Measurements from ENCODE around the gene NMU.
A peak's percentile ranks its signal among the peaks of the same experiment; 100 is the strongest.

NMU gene

DNA sequence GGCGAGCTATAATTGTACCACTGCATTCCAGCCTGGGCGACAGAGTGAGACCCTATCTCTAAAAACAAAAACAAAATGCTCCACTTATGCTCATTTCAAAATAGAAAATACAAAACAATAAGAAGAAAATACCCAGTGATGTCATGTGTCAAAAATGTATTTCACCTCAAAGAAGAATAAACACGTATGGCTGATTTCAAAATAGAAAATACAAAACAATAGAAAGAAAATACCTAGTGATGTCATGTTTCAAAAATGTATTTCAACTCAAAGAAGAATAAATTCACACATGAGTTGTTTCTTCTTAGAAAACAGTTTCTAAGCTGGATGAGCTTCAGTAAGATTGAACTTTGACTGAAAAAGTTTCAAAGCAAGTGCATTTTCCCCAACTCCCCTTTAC lies 23.8 kb downstream of the NMU start:
- TF ChIP-seq, protein P1, sequence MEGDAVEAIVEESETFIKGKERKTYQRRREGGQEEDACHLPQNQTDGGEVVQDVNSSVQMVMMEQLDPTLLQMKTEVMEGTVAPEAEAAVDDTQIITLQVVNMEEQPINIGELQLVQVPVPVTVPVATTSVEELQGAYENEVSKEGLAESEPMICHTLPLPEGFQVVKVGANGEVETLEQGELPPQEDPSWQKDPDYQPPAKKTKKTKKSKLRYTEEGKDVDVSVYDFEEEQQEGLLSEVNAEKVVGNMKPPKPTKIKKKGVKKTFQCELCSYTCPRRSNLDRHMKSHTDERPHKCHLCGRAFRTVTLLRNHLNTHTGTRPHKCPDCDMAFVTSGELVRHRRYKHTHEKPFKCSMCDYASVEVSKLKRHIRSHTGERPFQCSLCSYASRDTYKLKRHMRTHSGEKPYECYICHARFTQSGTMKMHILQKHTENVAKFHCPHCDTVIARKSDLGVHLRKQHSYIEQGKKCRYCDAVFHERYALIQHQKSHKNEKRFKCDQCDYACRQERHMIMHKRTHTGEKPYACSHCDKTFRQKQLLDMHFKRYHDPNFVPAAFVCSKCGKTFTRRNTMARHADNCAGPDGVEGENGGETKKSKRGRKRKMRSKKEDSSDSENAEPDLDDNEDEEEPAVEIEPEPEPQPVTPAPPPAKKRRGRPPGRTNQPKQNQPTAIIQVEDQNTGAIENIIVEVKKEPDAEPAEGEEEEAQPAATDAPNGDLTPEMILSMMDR (conservative IDR thresholded peaks at IDR 0.05; ENCODE audit: low read depth, low read length): no peak
- no peak overlapping the region for H3K4me3 ChIP-seq (ENCODE audit: low read depth, low read length)
- no peak for DNase-seq (ENCODE audit: low read depth)

DNA sequence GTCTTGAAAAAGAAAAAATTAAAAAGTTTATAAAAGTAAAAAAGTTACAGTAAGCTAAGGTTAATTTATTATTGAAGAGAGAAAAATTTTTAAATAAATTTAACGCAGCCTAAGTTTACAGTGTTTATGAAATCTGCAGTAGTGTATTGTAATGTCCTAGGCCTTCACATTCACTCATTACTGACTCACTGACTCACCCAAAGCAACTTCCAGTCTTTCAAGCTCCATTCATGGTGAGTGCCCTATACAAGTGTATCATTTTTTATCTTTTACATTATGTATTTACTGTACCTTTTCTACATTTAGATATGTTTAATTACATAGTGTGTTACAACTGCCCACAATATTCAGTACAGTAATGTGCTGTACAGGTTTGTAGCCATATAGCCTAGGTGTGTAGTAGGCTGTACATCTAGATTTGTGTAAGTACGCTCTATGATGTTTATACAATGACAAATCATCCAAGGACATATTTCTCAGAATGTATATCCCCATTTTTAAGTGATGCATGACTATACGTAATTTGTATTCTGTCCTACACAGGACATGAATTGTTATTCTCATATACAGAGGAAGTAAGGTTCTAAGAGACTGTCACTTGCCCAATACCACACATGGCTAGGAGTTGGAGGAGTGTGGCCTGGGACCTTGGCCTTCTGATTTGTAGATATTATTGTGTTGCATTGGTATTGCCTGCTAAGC lies 24.6 kb downstream of the NMU start:
- DNase-seq (ENCODE audit: low read depth): no peak
- TF ChIP-seq, protein P1 (conservative IDR thresholded peaks at IDR 0.05; ENCODE audit: low read depth, low read length): no peak
- no peak overlapping the region for H3K4me3 ChIP-seq (ENCODE audit: low read depth, low read length)

DNA sequence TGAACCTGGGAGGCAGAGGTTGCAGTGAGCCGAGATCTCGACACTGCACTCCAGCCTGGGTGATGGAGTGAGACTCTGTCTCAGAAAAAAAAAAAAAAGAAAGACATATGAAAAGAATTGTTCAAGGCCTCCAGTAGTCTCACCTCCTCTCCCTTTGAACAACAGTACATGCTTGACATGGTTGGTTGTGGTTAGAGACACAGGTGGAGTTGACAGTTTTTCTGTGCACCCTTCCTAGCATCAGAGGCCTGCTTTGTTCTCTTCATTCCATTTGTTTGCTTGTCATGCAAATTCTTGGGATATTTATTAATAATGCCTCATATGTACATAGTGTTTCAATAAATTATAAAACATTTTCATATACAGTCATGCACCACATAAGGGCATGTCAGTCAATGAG lies 25.7 kb downstream of the NMU start:
- no peak for DNase-seq (ENCODE audit: low read depth)
- no peak overlapping the region for H3K4me3 ChIP-seq (ENCODE audit: low read depth, low read length)
- TF ChIP-seq, protein P1 (conservative IDR thresholded peaks at IDR 0.05; ENCODE audit: low read depth, low read length): no peak

DNA sequence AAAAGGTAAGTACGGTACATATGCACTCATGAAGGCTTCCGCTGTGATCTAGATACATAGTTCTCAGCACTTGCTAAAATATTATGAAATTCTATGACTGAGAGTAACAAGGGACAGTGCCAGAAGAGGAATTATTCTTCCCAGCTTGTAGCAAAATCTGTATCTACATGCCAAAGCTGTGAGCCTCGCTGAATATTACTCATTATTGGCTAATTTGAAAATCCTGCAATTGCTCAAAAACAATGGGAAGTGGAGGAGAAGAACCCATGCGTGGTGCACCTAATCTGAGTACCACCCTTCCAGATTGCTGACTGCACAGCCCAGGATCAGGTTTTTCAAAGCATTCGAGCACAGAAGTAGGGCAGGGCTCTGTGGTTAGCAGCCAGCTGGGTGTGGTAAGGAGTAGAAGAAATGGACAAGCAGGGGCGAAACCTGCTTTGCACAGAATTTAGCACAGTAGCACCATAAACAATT lies 26.7 kb downstream of the NMU start:
- no peak overlapping the region for H3K4me3 ChIP-seq (ENCODE audit: low read depth, low read length)
- TF ChIP-seq, protein P1 (conservative IDR thresholded peaks at IDR 0.05; ENCODE audit: low read depth, low read length): no peak
- peak; percentile 3 for DNase-seq (ENCODE audit: low read depth)

DNA sequence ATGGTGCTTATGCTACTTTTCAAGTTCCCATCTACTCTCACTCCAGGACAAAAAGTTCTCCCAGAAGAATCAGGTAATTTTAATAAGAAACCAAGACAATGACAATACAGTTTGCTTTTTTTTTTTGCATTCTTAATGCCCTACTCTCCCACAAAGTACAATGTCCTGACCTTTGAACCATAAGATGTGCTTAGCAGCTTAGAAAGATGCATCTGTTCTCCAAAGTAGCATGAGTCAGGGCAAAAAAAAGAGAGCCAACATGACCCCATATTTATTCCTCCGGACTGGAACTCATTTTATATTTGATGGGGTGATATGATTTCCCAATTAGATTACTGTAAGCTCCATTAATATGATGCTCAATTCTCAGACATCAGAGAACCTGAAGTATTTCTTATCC lies 27.5 kb downstream of the NMU start:
- no peak for DNase-seq (ENCODE audit: low read depth)
- TF ChIP-seq, protein P1 (conservative IDR thresholded peaks at IDR 0.05; ENCODE audit: low read depth, low read length): no peak
- H3K4me3 ChIP-seq (ENCODE audit: low read depth, low read length): no peak overlapping the region

DNA sequence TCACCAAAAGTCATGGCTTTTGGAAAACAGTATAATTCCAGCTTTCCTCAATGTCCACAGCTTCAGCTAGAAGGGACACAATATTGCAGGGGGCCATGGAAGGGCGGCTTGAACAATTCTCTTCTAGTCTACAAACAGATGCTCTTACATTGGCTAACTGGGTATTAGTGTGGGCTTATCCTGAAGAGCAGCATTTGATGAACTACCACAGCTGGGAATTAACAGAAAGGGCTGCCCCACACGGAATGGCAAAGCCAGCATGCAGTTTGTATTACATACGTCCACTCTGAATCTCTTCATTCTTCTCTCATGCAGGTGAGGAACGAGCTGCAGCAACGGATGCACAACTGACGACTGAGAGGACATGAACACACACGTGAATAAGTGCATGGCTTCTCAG lies 31.1 kb downstream of the NMU start:
- no peak overlapping the region for H3K4me3 ChIP-seq (ENCODE audit: low read depth, low read length)
- TF ChIP-seq, protein P1 (conservative IDR thresholded peaks at IDR 0.05; ENCODE audit: low read depth, low read length): no peak
- DNase-seq (ENCODE audit: low read depth): no peak

DNA sequence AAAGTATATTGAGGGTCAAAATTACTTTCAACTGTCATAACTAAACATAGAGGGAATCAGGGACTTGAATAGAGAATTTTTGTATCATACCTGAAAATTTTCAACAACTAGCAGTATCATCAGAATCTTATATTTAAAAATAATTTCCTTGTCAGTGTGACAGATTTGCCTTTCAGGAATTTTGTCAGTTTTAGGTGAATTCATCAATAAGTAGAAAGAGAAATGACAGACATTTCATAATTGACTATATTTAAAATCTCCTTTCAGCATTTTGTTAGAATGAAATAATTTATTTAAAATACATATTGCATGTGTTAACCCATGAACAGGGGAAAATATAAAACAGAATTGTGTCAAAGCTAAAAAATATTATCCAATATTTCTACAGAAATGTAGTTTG lies 35.5 kb downstream of the NMU start:
- TF ChIP-seq, protein P1 (conservative IDR thresholded peaks at IDR 0.05; ENCODE audit: low read depth, low read length): no peak
- DNase-seq (ENCODE audit: low read depth): no peak
- H3K4me3 ChIP-seq (ENCODE audit: low read depth, low read length): no peak overlapping the region

All from choroid plexus epithelial cell (primary cell).